Measurements from ENCODE around the gene CACNG5.

The CACNG5 gene

DNA sequence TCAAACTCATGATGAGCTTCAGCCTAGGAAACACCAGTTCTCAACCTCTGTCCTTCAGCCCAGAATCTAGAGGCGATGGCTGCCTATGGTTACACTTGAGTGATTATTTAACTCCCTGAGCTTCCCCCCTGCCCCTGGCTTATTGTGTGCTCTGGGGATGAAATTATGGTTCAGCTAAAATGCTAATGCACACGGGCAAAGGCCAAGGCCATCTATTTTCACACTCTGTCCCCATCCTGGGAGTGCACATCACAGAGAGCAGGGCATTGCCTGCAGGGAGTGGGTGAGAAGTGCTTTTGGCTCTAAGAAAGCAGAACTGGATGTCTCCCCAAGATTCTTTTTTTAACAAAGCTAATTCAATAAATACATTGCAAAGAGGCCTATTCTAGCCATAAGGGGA lies 21.6 kb upstream of the CACNG5 start:
- no peaks in the 10 kb centered on the region for H3K36me3 ChIP-seq (ENCODE audit: control insufficient read depth in 2 of 2, insufficient read depth in 1 of 2, low read length in 2 of 2)
- no peak overlapping the region for H3K4me3 ChIP-seq (ENCODE audit: low read depth, low read length)
- TF ChIP-seq BCL11B (tag by site-specific recombination; IDR thresholded peaks at IDR 0.05; ENCODE audit: low read depth) (no peak), ZBTB8A (tag by site-specific recombination; IDR thresholded peaks at IDR 0.05) (no peak), ZNF416 (tag by site-specific recombination; IDR thresholded peaks at IDR 0.05) (no peak), ZFP41 (tag by site-specific recombination; IDR thresholded peaks at IDR 0.05; ENCODE audit: borderline replicate concordance) (no peak), TCF7L2 (IDR thresholded peaks at IDR 0.05; ENCODE audit: borderline replicate concordance, low read depth, low read length) (no peak), ZNF660 (tag by site-specific recombination; IDR thresholded peaks at IDR 0.05) (no peak), ZNF610 (tag by site-specific recombination; IDR thresholded peaks at IDR 0.05; ENCODE audit: borderline replicate concordance) (no peak), ZNF561 (tag by site-specific recombination; IDR thresholded peaks at IDR 0.05; ENCODE audit: borderline replicate concordance) (no peak), KLF16 (tag by site-specific recombination; IDR thresholded peaks at IDR 0.05) (no peak)
- TF ChIP-seq, protein P1, sequence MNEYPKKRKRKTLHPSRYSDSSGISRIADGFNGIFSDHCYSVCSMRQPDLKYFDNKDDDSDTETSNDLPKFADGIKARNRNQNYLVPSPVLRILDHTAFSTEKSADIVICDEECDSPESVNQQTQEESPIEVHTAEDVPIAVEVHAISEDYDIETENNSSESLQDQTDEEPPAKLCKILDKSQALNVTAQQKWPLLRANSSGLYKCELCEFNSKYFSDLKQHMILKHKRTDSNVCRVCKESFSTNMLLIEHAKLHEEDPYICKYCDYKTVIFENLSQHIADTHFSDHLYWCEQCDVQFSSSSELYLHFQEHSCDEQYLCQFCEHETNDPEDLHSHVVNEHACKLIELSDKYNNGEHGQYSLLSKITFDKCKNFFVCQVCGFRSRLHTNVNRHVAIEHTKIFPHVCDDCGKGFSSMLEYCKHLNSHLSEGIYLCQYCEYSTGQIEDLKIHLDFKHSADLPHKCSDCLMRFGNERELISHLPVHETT (tag by site-specific recombination; IDR thresholded peaks at IDR 0.05), result no peak
- TF ChIP-seq, protein P2, sequence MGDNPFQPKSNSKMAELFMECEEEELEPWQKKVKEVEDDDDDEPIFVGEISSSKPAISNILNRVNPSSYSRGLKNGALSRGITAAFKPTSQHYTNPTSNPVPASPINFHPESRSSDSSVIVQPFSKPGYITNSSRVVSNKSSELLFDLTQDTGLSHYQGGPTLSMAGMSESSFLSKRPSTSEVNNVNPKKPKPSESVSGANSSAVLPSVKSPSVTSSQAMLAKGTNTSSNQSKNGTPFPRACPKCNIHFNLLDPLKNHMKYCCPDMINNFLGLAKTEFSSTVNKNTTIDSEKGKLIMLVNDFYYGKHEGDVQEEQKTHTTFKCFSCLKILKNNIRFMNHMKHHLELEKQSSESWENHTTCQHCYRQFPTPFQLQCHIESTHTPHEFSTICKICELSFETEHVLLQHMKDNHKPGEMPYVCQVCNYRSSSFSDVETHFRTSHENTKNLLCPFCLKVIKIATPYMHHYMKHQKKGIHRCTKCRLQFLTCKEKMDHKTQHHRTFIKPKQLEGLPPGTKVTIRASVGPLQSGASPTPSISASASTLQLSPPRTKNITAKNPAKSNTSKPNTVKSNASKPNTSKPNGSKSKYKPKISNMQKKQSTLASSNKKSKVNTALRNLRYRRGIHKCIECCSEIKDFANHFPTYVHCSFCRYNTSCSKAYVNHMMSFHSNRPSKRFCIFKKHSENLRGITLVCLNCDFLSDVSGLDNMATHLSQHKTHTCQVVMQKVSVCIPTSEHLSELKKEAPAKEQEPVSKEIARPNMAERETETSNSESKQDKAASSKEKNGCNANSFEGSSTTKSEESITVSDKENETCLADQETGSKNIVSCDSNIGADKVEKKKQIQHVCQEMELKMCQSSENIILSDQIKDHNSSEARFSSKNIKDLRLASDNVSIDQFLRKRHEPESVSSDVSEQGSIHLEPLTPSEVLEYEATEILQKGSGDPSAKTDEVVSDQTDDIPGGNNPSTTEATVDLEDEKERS (tag by site-specific recombination; IDR thresholded peaks at IDR 0.05), result no peak
- TF ChIP-seq, protein P3, sequence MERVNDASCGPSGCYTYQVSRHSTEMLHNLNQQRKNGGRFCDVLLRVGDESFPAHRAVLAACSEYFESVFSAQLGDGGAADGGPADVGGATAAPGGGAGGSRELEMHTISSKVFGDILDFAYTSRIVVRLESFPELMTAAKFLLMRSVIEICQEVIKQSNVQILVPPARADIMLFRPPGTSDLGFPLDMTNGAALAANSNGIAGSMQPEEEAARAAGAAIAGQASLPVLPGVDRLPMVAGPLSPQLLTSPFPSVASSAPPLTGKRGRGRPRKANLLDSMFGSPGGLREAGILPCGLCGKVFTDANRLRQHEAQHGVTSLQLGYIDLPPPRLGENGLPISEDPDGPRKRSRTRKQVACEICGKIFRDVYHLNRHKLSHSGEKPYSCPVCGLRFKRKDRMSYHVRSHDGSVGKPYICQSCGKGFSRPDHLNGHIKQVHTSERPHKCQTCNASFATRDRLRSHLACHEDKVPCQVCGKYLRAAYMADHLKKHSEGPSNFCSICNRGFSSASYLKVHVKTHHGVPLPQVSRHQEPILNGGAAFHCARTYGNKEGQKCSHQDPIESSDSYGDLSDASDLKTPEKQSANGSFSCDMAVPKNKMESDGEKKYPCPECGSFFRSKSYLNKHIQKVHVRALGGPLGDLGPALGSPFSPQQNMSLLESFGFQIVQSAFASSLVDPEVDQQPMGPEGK (tag by site-specific recombination; IDR thresholded peaks at IDR 0.05), result no peak
- TF ChIP-seq, protein P4, sequence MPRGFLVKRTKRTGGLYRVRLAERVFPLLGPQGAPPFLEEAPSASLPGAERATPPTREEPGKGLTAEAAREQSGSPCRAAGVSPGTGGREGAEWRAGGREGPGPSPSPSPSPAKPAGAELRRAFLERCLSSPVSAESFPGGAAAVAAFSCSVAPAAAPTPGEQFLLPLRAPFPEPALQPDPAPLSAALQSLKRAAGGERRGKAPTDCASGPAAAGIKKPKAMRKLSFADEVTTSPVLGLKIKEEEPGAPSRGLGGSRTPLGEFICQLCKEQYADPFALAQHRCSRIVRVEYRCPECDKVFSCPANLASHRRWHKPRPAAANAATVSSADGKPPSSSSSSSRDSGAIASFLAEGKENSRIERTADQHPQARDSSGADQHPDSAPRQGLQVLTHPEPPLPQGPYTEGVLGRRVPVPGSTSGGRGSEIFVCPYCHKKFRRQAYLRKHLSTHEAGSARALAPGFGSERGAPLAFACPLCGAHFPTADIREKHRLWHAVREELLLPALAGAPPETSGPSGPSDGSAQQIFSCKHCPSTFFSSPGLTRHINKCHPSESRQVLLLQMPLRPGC (tag by site-specific recombination; IDR thresholded peaks at IDR 0.05), result no peak
- TF ChIP-seq, protein P5, sequence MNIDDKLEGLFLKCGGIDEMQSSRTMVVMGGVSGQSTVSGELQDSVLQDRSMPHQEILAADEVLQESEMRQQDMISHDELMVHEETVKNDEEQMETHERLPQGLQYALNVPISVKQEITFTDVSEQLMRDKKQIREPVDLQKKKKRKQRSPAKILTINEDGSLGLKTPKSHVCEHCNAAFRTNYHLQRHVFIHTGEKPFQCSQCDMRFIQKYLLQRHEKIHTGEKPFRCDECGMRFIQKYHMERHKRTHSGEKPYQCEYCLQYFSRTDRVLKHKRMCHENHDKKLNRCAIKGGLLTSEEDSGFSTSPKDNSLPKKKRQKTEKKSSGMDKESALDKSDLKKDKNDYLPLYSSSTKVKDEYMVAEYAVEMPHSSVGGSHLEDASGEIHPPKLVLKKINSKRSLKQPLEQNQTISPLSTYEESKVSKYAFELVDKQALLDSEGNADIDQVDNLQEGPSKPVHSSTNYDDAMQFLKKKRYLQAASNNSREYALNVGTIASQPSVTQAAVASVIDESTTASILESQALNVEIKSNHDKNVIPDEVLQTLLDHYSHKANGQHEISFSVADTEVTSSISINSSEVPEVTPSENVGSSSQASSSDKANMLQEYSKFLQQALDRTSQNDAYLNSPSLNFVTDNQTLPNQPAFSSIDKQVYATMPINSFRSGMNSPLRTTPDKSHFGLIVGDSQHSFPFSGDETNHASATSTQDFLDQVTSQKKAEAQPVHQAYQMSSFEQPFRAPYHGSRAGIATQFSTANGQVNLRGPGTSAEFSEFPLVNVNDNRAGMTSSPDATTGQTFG (tag by site-specific recombination; IDR thresholded peaks at IDR 0.05; ENCODE audit: borderline replicate concordance), result no peak
- ChIA-PET CTCF (interaction anchor here (0.6 to 0.7 kb wide), 3 partner anchors 11 to 92 kb away, joined by 3 to 5 read pairs (median 3); no protein-coding TSS in a partner anchor), POLR2A (no interaction called here)
- no peak overlapping the region for H3K27ac ChIP-seq (ENCODE audit: extremely low read depth, low read depth, low read length)
- H3K4me1 ChIP-seq (ENCODE audit: control insufficient read depth, insufficient read depth, low read length), result no peaks in the 10 kb centered on the region
- H3K9me3 ChIP-seq (ENCODE audit: control insufficient read depth, insufficient read depth, low read depth, low read length), result no peaks in the 10 kb centered on the region

DNA sequence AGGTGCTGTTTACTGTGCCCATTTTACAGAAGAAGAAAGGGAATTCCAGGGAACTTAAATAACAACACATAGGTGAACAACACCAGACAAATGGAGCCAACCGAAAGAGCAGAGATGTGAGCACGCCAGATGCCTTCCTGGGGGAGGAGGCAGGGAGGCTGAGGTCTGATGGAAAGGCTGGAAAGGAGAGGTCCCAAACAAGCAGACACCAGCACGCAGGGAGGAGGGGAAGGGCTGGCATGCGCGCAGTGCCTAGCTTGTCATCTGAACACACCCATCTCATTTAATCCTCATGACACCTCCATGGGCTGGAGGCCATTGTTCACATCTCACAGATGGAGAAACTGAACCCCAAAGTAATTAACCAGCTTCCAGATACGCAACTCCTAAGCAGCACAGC lies 20.9 kb upstream of the CACNG5 start:
- TF ChIP-seq ZNF133 (tag by site-specific recombination; IDR thresholded peaks at IDR 0.05) (no peak), ZNF785 (tag by site-specific recombination; IDR thresholded peaks at IDR 0.05) (no peak), ZNF221 (tag by site-specific recombination; IDR thresholded peaks at IDR 0.05; ENCODE audit: borderline replicate concordance) (no peak), ZNF654 (tag by site-specific recombination; IDR thresholded peaks at IDR 0.05; ENCODE audit: low read depth) (no peak), ZSCAN23 (tag by site-specific recombination; IDR thresholded peaks at IDR 0.05) (no peak), ZNF626 (tag by site-specific recombination; IDR thresholded peaks at IDR 0.05) (no peak), GLIS1 (tag by site-specific recombination; IDR thresholded peaks at IDR 0.05) (no peak), SP7 (tag by site-specific recombination; IDR thresholded peaks at IDR 0.05) (no peak), ZNF670 (tag by site-specific recombination; IDR thresholded peaks at IDR 0.05; ENCODE audit: low read depth) (no peak)
- TF ChIP-seq, protein P6, sequence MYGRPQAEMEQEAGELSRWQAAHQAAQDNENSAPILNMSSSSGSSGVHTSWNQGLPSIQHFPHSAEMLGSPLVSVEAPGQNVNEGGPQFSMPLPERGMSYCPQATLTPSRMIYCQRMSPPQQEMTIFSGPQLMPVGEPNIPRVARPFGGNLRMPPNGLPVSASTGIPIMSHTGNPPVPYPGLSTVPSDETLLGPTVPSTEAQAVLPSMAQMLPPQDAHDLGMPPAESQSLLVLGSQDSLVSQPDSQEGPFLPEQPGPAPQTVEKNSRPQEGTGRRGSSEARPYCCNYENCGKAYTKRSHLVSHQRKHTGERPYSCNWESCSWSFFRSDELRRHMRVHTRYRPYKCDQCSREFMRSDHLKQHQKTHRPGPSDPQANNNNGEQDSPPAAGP (tag by site-specific recombination; IDR thresholded peaks at IDR 0.05), result no peak
- POLR2A ChIA-PET, result no interaction called here
- no peaks in the 10 kb centered on the region for H3K36me3 ChIP-seq (ENCODE audit: control insufficient read depth in 2 of 2, insufficient read depth in 1 of 2, low read length in 2 of 2)
- CTCF ChIA-PET, result interaction anchor here (0.6 kb wide), 1 partner anchor 89 kb away, joined by 5 read pairs; no protein-coding TSS in a partner anchor
- H3K9me3 ChIP-seq (ENCODE audit: control insufficient read depth, insufficient read depth, low read depth, low read length), result no peaks in the 10 kb centered on the region
- no peaks in the 10 kb centered on the region for H3K4me1 ChIP-seq (ENCODE audit: control insufficient read depth, insufficient read depth, low read length)
- no peak overlapping the region for H3K27ac ChIP-seq (ENCODE audit: extremely low read depth, low read depth, low read length)
- no peak overlapping the region for H3K4me3 ChIP-seq (ENCODE audit: low read depth, low read length)
